ENCODE results near the gene TRAK2. TPM values are rescaled to one million over a fixed set of nuclear protein-coding genes. Genes with fewer than 3 reads are reported as not detected.

TRAK2 gene
- total and polyA plus RNA-seq, 4 donors, result 35.9 to 128 (median 102) TPM

GRCh38 chr2:201403880-201404279 lies 47.4 kb downstream of the TRAK2 start:
- no peaks in the 10 kb centered on the region for H3K27me3 ChIP-seq (ENCODE audit: control insufficient read depth in 1 of 2, insufficient read depth in 2 of 2, low read length in 1 of 2)
- H3K36me3 ChIP-seq (ENCODE audit: control insufficient read depth in 1 of 2, insufficient read depth in 2 of 2, low read length in 1 of 2), result no peaks in the 10 kb centered on the region
- no peaks in the 10 kb centered on the region for H3K9me3 ChIP-seq (ENCODE audit: control insufficient read depth, low read length)
- H3K4me3 ChIP-seq (ENCODE audit: low read length in 2 of 2), result no peak overlapping the region
- H3K27ac ChIP-seq (ENCODE audit: low read depth in 1 of 2, low read length in 2 of 2), result peak overlapping the region in 1 of 2 donors; percentile 57
- DNase-seq, result no peak
- WGBS, 2 donors, result 88 to 90% methylated on average over 3 of the region's 3 CpGs
- H3K4me1 ChIP-seq (ENCODE audit: control insufficient read depth in 1 of 2, insufficient read depth in 2 of 2, low read length in 2 of 2), result peaks cover 2 to 6% of the 10 kb centered on the region in 2 donors
- intact Hi-C loops (cut with DNase I), result no loop called here
- ATAC-seq (ENCODE audit: low FRiP score), result no peak

DNA sequence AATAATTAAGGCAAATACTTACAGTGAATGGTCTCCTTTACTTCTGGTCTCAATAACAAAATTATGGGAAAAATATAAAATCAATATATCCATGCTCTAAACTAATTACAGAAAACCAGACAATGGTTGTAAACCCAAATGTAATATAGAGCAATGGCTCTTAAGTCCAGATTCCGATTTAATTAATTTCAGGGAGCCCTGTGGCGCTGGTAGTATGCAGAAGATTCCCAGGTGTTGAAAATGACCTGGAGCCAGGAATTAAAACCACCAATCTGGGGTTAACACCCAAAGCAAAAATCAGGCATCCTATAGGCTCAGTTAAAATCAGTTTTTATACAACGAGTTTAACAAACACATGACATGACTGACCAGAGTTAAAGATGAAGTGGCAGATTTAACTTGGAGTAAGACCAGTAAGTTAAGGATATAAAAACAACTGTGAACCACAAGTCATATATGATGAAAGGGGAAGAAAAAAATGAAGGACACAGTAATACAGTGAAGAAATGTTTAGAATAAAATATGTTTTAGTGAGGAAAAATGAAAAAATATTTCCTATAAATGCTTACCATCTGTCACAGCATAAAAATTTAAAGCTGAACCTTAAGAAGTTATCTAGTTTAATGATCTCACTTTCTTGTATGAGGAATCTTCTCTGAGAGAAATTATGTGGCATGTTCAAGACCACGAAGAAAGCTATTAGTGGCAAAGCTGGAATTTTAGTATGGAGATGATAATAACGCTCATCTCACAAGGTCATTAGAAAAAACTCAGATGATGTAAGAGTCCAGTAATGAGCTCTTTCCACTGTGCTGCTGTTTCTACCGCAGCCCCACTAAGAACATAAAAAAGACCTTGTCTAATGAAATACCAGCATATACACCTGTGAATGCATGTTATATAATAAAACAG lies 48.4 kb downstream of the TRAK2 start:
- Histone ChIP-seq H3K36me3 (ENCODE audit: control insufficient read depth in 1 of 2, insufficient read depth in 2 of 2, low read length in 1 of 2) (no peaks in the 10 kb centered on the region), H3K9me3 (ENCODE audit: control insufficient read depth, low read length) (no peaks in the 10 kb centered on the region), H3K27ac (ENCODE audit: low read depth in 1 of 2, low read length in 2 of 2) (no peak overlapping the region), H3K4me1 (ENCODE audit: control insufficient read depth in 1 of 2, insufficient read depth in 2 of 2, low read length in 2 of 2) (peaks cover 2 to 6% of the 10 kb centered on the region in 2 donors), H3K4me3 (ENCODE audit: low read length in 2 of 2) (no peak overlapping the region), H3K27me3 (ENCODE audit: control insufficient read depth in 1 of 2, insufficient read depth in 2 of 2, low read length in 1 of 2) (no peaks in the 10 kb centered on the region)
- DNase-seq (no peak), ATAC-seq (ENCODE audit: low FRiP score) (no peak)
- 73 to 77% methylated on average over 6 of the region's 6 CpGs for WGBS, 2 donors
- intact Hi-C loops (cut with DNase I), result no loop called here

- Histone ChIP-seq H3K27me3 (ENCODE audit: control insufficient read depth in 1 of 2, insufficient read depth in 2 of 2, low read length in 1 of 2) (no peaks in the 10 kb centered on the region), H3K9me3 (ENCODE audit: control insufficient read depth, low read length) (no peaks in the 10 kb centered on the region), H3K4me3 (ENCODE audit: low read length in 2 of 2) (no peak overlapping the region), H3K27ac (ENCODE audit: low read depth in 1 of 2, low read length in 2 of 2) (no peak overlapping the region), H3K36me3 (ENCODE audit: control insufficient read depth in 1 of 2, insufficient read depth in 2 of 2, low read length in 1 of 2) (no peaks in the 10 kb centered on the region), H3K4me1 (ENCODE audit: control insufficient read depth in 1 of 2, insufficient read depth in 2 of 2, low read length in 2 of 2) (peaks cover 2 to 6% of the 10 kb centered on the region in 2 donors)
- intact Hi-C loops (cut with DNase I), result no loop called here
- DNase-seq (no peak), ATAC-seq (ENCODE audit: low FRiP score) (no peak)
- 92% methylated on average over 3 of the region's 3 CpGs for WGBS, 2 donors
These were observed 49.4 kb downstream of the TRAK2 start for GRCh38 chr2:201401815-201402214.

GRCh38 chr2:201396595-201396994 lies 54.7 kb downstream of the TRAK2 start:
- H3K4me1 ChIP-seq (ENCODE audit: control insufficient read depth in 1 of 2, insufficient read depth in 2 of 2, low read length in 2 of 2), result peaks cover 0 to 2% of the 10 kb centered on the region in 2 donors
- DNase-seq, result no peak
- ATAC-seq (ENCODE audit: low FRiP score), result no peak
- no peak overlapping the region for H3K4me3 ChIP-seq (ENCODE audit: low read length in 2 of 2)
- 85 to 92% methylated on average over 8 of the region's 8 CpGs for WGBS, 2 donors
- no peaks in the 10 kb centered on the region for H3K9me3 ChIP-seq (ENCODE audit: control insufficient read depth, low read length)
- intact Hi-C loops (cut with DNase I), result no loop called here
- H3K27ac ChIP-seq (ENCODE audit: low read depth in 1 of 2, low read length in 2 of 2), result no peak overlapping the region
- H3K36me3 ChIP-seq (ENCODE audit: control insufficient read depth in 1 of 2, insufficient read depth in 2 of 2, low read length in 1 of 2), result peaks cover 0 to 2% of the 10 kb centered on the region in 2 donors
- no peaks in the 10 kb centered on the region for H3K27me3 ChIP-seq (ENCODE audit: control insufficient read depth in 1 of 2, insufficient read depth in 2 of 2, low read length in 1 of 2)

- ATAC-seq (ENCODE audit: low FRiP score), result no peak
- Histone ChIP-seq H3K36me3 (ENCODE audit: control insufficient read depth in 1 of 2, insufficient read depth in 2 of 2, low read length in 1 of 2) (peaks cover 8 to 14% of the 10 kb centered on the region in 2 donors), H3K27me3 (ENCODE audit: control insufficient read depth in 1 of 2, insufficient read depth in 2 of 2, low read length in 1 of 2) (no peaks in the 10 kb centered on the region), H3K4me3 (ENCODE audit: low read length in 2 of 2) (no peak overlapping the region), H3K9me3 (ENCODE audit: control insufficient read depth, low read length) (no peaks in the 10 kb centered on the region), H3K4me1 (ENCODE audit: control insufficient read depth in 1 of 2, insufficient read depth in 2 of 2, low read length in 2 of 2) (no peaks in the 10 kb centered on the region), H3K27ac (ENCODE audit: low read depth in 1 of 2, low read length in 2 of 2) (no peak overlapping the region)
- 67 to 81% methylated on average over 1 of the region's 1 CpG for WGBS, 2 donors
- DNase-seq, result no peak
- intact Hi-C loops (cut with DNase I), result no loop called here
These were observed 68.1 kb downstream of the TRAK2 start for GRCh38 chr2:201383136-201383535.

- H3K4me1 ChIP-seq (ENCODE audit: control insufficient read depth in 1 of 2, insufficient read depth in 2 of 2, low read length in 2 of 2), result no peaks in the 10 kb centered on the region
- intact Hi-C loops (cut with DNase I), result no loop called here
- H3K27ac ChIP-seq (ENCODE audit: low read depth in 1 of 2, low read length in 2 of 2), result no peak overlapping the region
These were observed 72.5 kb downstream of the TRAK2 start for GRCh38 chr2:201378496-201379397.

GRCh38 chr2:201377218-201377617 lies 74.0 kb downstream of the TRAK2 start:
- no peaks in the 10 kb centered on the region for H3K4me1 ChIP-seq (ENCODE audit: control insufficient read depth in 1 of 2, insufficient read depth in 2 of 2, low read length in 2 of 2)
- peaks cover 4 to 6% of the 10 kb centered on the region in 2 donors for H3K36me3 ChIP-seq (ENCODE audit: control insufficient read depth in 1 of 2, insufficient read depth in 2 of 2, low read length in 1 of 2)
- H3K27me3 ChIP-seq (ENCODE audit: control insufficient read depth in 1 of 2, insufficient read depth in 2 of 2, low read length in 1 of 2), result no peaks in the 10 kb centered on the region
- WGBS, 2 donors, result 89% methylated on average over 3 of the region's 3 CpGs
- ATAC-seq (ENCODE audit: low FRiP score) (no peak), DNase-seq (no peak)
- intact Hi-C loops (cut with DNase I), result no loop called here
- H3K4me3 ChIP-seq (ENCODE audit: low read length in 2 of 2), result no peak overlapping the region
- no peak overlapping the region for H3K27ac ChIP-seq (ENCODE audit: low read depth in 1 of 2, low read length in 2 of 2)
- H3K9me3 ChIP-seq (ENCODE audit: control insufficient read depth, low read length), result no peaks in the 10 kb centered on the region

More at GRCh38 chr2:201378496-201379397, 72.5 kb downstream of the TRAK2 start:
- H3K4me3 ChIP-seq (ENCODE audit: low read length in 2 of 2), result no peak overlapping the region
- H3K36me3 ChIP-seq (ENCODE audit: control insufficient read depth in 1 of 2, insufficient read depth in 2 of 2, low read length in 1 of 2), result peaks cover 4 to 10% of the 10 kb centered on the region in 2 donors
- DNase-seq, result no peak
- H3K27me3 ChIP-seq (ENCODE audit: control insufficient read depth in 1 of 2, insufficient read depth in 2 of 2, low read length in 1 of 2), result no peaks in the 10 kb centered on the region
- no peaks in the 10 kb centered on the region for H3K9me3 ChIP-seq (ENCODE audit: control insufficient read depth, low read length)
- 85 to 86% methylated on average over 5 of the region's 5 CpGs for WGBS, 2 donors
- ATAC-seq (ENCODE audit: low FRiP score), result no peak

- no peaks in the 10 kb centered on the region for H3K4me1 ChIP-seq (ENCODE audit: control insufficient read depth in 1 of 2, insufficient read depth in 2 of 2, low read length in 2 of 2)
- no peak for DNase-seq
- H3K27ac ChIP-seq (ENCODE audit: low read depth in 1 of 2, low read length in 2 of 2), result no peak overlapping the region
- no peak overlapping the region for H3K4me3 ChIP-seq (ENCODE audit: low read length in 2 of 2)
- no peak for ATAC-seq (ENCODE audit: low FRiP score)
- WGBS, 2 donors, result 83 to 91% methylated on average over 11 of the region's 11 CpGs
- H3K9me3 ChIP-seq (ENCODE audit: control insufficient read depth, low read length), result no peaks in the 10 kb centered on the region
- no peaks in the 10 kb centered on the region for H3K36me3 ChIP-seq (ENCODE audit: control insufficient read depth in 1 of 2, insufficient read depth in 2 of 2, low read length in 1 of 2)
- H3K27me3 ChIP-seq (ENCODE audit: control insufficient read depth in 1 of 2, insufficient read depth in 2 of 2, low read length in 1 of 2), result no peaks in the 10 kb centered on the region
- intact Hi-C loops (cut with DNase I), result no loop called here
These were observed 81.5 kb downstream of the TRAK2 start for GRCh38 chr2:201369775-201370174.

Measured in aorta (tissue), 5 donors.